Measurements from ENCODE around the gene CHD9. TPM values are rescaled to one million over a fixed set of nuclear protein-coding genes. Genes with fewer than 3 reads are reported as not detected.

The CHD9 gene
- total RNA-seq, 4 donors from 2014 or later: 49.2 to 85.7 (median 67.7) TPM

DNA sequence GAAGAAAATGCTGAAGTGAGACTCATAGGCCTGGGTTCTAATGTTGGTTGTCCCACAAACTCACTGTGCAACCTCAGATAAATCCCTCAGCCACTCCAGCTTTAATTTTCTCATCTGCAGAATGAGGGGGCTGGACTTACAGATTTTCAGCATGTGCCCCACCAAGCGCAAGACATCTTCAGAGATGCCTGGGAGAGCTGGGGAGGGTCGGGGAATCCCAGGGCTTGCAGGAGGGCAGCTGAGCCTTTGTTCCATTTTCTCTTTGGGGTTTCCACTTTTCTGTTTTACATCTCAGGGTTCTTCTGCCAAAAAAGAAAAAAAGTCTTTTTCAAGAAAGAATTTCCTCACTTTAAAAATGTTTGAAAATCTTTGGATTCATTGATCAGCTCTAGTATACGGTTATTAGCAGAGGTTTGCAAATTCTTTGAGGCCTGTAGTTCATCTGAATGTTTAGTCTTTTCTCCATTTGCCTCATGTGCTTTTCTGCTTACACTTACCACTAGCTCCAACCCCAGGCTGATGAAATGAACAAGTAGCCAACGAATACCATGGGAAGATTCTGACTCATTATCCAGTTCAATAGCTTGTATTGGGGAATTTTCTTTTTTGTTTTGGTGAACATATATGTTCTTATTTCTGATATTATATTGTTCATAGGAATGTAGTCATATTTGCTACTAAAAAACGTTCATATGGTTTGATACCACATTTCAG, 56.4 kb downstream of the CHD9 start:
- TF ChIP-seq, protein P1, sequence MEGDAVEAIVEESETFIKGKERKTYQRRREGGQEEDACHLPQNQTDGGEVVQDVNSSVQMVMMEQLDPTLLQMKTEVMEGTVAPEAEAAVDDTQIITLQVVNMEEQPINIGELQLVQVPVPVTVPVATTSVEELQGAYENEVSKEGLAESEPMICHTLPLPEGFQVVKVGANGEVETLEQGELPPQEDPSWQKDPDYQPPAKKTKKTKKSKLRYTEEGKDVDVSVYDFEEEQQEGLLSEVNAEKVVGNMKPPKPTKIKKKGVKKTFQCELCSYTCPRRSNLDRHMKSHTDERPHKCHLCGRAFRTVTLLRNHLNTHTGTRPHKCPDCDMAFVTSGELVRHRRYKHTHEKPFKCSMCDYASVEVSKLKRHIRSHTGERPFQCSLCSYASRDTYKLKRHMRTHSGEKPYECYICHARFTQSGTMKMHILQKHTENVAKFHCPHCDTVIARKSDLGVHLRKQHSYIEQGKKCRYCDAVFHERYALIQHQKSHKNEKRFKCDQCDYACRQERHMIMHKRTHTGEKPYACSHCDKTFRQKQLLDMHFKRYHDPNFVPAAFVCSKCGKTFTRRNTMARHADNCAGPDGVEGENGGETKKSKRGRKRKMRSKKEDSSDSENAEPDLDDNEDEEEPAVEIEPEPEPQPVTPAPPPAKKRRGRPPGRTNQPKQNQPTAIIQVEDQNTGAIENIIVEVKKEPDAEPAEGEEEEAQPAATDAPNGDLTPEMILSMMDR (IDR thresholded peaks at IDR 0.05): no peak
- no peak for TF ChIP-seq POLR2A (IDR thresholded peaks at IDR 0.05)
- 63 to 71% methylated on average over 5 of the region's 5 CpGs for WGBS, 2 donors
- DNase-seq (ENCODE audit: low spot score in 2 of 2): no peak
- H3K4me3 ChIP-seq (ENCODE audit: low read depth, poor library complexity, severe bottlenecking): no peak overlapping the region
- intact Hi-C loops (cut with DNase I; ENCODE audit: low total_unique reads): no loop called here

DNA sequence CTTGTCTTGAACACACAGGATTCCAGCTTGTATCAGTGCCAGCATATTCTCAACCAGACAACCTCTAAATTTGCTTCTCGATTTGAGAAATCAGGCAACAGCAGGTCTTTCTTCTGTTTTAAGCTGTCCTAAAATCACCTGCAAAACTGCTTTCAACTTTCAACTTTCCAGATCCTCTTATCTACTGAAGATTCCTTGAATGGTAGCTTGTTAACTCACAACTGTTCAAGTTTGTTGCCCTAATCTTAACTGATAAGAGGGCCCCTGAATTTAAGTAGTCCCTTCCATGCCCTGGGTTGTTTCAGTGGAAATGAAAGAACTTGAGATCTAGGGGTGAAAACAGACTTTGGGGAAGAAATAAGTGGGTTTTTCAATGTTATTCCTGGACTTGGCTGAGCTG, 57.2 kb downstream of the CHD9 start:
- WGBS, 2 donors: 11 to 17% methylated on average over 1 of the region's 1 CpG

DNA sequence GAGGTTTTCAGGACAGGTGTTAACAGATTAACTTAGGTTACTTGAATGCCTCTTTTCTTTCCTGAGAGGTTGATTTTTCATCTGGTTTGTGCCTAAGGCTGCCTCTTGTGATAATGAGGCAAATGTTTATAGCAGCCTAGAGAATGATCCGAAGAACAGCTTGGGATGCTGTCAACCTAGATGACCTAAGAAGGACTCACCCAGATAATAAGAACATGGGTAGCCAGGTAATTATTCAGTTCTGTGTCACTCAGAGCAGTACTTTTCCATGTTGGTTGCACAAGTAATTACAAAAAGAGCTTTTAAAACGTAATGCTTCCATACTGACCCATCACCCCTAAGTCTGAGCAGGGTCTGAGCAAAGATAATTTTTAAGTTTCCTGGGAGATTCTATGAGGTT, 60.3 kb downstream of the CHD9 start:
- no peak for DNase-seq (ENCODE audit: low spot score in 2 of 2)
- intact Hi-C loops (cut with DNase I; ENCODE audit: low total_unique reads): no loop called here
- TF ChIP-seq POLR2A (IDR thresholded peaks at IDR 0.05): no peak
- TF ChIP-seq, protein P1 (IDR thresholded peaks at IDR 0.05): no peak
- H3K4me3 ChIP-seq (ENCODE audit: low read depth, poor library complexity, severe bottlenecking): no peak overlapping the region
- 66 to 76% methylated on average over 2 of the region's 2 CpGs for WGBS, 2 donors

More for the DNA sequence above, 57.2 kb downstream of the CHD9 start:
- DNase-seq (ENCODE audit: low spot score in 2 of 2): no peak
- TF ChIP-seq, protein P1 (IDR thresholded peaks at IDR 0.05): no peak
- TF ChIP-seq POLR2A (IDR thresholded peaks at IDR 0.05): no peak
- no peak overlapping the region for H3K4me3 ChIP-seq (ENCODE audit: low read depth, poor library complexity, severe bottlenecking)
- intact Hi-C loops (cut with DNase I; ENCODE audit: low total_unique reads): no loop called here

DNA sequence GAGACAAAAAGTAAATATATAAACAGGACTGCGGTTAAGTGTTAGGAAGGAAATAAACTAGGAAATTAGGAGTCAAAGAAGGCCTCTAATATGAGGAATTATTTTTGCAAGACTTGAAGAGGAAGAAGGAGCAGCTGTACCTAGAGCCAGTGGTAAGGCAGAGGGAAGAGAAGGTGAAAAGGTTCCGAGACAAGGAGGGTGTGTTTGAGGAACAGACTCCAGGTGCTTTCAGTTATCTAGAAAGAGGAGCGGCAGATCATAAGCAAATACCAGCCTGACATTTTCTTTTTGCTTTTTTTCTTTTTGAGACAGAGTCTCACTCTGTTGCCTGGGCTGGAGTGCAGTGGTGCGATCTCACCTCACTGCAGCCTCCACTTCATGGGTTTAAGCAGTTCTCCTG, 61.0 kb downstream of the CHD9 start:
- intact Hi-C loops (cut with DNase I; ENCODE audit: low total_unique reads): no loop called here
- WGBS, 2 donors: 78 to 79% methylated on average over 4 of the region's 4 CpGs

DNA sequence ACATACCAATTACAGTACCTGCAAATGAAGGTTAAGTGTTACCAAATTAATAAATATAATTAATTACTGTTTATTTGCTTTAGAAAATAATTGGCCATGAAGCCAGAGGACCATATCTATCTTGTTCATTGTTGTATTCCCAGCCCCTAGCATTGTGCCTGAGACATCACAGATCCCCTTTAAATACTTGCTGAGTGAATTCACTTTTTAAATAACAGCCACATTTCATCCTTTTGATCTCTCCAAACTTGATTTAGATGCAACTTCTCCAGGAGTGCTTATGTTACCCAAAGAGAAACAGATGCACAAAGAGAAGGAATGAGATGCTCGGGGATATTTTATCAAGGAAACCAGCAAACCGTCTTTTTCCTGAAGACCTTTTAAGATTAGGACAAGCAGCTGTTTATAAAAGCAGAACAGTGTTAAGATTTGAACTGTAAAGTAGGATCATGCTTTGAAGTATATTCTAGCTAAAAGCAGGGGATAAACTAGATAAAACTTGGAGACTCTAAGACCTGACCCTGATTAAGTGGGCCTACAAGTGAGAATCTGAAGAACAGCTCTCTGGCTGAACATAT, 66.3 kb downstream of the CHD9 start:
- 70 to 76% methylated on average over 2 of the region's 2 CpGs for WGBS, 2 donors
- intact Hi-C loops (cut with DNase I; ENCODE audit: low total_unique reads): no loop called here
- TF ChIP-seq POLR2A (IDR thresholded peaks at IDR 0.05): no peak
- TF ChIP-seq, protein P1 (IDR thresholded peaks at IDR 0.05): no peak
- no peak overlapping the region for H3K4me3 ChIP-seq (ENCODE audit: low read depth, poor library complexity, severe bottlenecking)
- DNase-seq (ENCODE audit: low spot score in 2 of 2): no peak

More for the DNA sequence above, 61.0 kb downstream of the CHD9 start:
- H3K4me3 ChIP-seq (ENCODE audit: low read depth, poor library complexity, severe bottlenecking): no peak overlapping the region
- DNase-seq (ENCODE audit: low spot score in 2 of 2): no peak
- TF ChIP-seq, protein P1 (IDR thresholded peaks at IDR 0.05): no peak
- no peak for TF ChIP-seq POLR2A (IDR thresholded peaks at IDR 0.05)
